ENCODE data around the gene RPA3.
"Not testable (repeated sequence)": the region's sequence is repeated elsewhere in the genome, so short reads cannot be mapped to it uniquely, and the experiment has no call there.

Gene RPA3

DNA sequence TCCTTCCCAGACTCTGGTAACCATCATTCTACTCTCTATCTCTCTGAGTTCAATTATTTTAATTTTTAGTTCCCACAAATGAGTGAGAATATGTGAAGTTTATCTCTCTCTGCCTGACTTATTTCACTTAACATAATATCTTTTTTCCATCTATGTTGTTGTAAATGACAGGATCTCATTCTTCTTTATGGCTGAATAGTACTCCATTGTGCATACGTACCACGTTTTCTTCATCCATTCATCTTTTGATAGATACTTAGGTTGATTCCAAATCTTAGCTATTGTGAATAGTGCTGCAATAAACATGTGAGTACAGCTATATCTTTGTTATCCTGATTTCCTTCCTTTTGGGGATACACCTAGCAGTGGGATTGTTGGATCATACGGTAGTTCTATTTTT lies 23.9 kb downstream of the RPA3 start:
- no peak overlapping the region for H3K4me3 ChIP-seq (ENCODE audit: low read length)
- no peak for TF ChIP-seq ZNF274 (IDR thresholded peaks at IDR 0.05; ENCODE audit: low read depth, low read length)

DNA sequence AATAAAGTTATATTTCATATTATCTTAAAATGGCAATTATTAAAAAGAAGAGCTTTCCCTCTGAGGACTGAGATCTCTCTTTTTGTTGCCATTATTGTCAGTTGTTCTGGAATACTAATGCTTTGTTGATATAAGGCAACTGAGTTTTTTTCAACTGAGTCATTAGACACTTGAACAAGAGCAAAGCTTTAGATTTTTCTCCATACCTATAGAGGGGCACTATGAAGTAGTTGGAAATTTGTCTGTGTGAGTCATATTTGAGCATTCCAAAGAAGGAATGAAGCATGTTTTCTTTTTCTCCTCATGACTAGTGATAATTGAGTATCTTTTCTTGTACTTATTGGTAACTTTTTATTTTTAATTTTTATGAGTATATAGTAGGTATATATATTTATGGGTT lies 24.5 kb downstream of the RPA3 start:
- H3K4me3 ChIP-seq (ENCODE audit: low read length) = no peak overlapping the region
- TF ChIP-seq ZNF274 (IDR thresholded peaks at IDR 0.05; ENCODE audit: low read depth, low read length) = no peak

DNA sequence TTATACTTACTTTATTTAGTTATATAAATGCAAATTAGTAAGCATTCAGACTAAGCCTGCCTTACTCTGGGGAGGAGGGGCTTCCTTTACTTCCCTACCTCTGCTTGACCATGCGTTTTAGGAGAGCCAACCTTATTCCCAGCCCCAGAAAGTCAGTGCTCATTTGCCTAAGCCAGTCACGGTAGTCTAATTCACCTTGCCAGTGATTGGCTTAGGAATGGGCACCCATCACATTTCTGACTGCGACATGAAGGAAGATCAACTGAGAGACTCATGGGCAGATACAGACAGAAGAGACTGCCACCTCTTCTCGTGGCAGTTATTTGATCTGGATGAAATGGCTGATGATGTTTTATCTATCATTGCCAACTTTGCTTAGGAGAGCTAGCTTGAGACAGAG lies 29.5 kb downstream of the RPA3 start:
- no peak for TF ChIP-seq ZNF274 (IDR thresholded peaks at IDR 0.05; ENCODE audit: low read depth, low read length)
- no peak overlapping the region for H3K4me3 ChIP-seq (ENCODE audit: low read length)

DNA sequence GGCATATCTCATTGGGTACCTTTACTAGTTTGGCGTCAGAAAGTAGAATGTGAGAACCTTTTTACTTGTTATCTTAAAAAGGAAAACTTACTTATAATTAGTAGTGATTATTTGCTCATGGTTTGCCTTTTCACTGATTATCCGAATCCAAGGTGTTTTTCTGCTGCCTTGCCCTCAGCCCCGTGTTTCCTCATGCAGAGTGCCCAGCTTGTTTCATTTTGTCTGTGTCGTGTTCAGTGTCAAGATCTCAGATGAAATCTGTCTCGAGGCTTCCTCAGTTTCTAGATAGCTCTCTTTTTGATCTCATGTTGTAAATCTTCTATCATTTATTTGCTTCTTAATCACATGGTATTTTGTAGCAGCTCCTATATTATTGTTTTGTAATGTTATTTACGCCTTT lies 30.1 kb downstream of the RPA3 start:
- no peak for TF ChIP-seq ZNF274 (IDR thresholded peaks at IDR 0.05; ENCODE audit: low read depth, low read length)
- no peak overlapping the region for H3K4me3 ChIP-seq (ENCODE audit: low read length)

DNA sequence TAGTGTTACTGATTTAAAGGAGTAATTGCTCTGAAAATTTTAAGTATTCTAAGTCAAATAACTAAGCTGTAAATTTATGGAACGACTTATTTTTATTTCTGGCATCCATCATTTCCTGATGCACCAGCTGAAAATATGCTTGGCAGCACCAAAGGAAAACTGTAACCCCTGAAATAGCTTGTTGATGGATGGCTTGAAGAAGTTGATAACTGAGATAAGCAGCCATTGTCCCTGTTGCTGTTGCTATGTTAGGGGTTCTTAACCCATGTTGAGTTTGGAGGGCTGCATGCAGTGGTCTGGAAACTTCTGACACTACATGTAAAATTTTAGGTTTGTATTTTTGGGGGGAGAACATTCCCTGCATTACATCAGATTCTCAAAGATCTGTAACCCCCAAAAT lies 30.6 kb downstream of the RPA3 start:
- TF ChIP-seq ZNF274 (IDR thresholded peaks at IDR 0.05; ENCODE audit: low read depth, low read length) = no peak
- no peak overlapping the region for H3K4me3 ChIP-seq (ENCODE audit: low read length)

DNA sequence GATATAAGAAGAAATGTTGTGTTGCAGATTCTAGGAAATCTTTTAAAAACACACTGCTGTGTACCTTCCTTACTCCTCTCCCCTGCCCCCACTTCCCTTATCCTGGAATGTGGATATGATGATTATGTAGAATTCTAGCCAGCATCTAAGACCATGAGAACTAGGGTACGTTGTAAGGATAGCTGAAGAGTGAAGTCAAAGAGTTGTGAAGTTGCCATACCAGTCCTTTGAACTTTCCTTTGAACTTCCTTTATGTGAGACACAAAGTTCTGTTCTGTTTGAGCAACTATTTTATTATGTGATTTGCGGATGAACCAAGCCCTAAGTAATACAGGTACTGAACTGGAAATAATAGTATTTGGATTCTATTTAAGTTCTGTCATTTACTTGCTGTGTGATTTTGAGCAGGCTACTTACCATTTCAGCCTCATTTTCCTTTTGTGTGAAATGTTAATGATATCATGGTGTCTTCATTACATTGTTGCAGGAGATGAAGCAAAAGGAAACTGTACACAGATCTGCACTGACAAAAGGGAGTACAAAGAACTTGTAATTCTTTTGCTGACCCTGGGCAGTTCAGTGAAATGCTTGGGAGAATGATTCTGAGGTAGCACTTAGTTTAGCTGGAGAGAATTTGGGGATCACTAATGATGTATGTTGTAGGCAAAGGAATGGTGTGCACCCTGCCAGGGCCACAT lies 31.4 kb downstream of the RPA3 start:
- H3K4me3 ChIP-seq (ENCODE audit: low read length) = no peak overlapping the region
- TF ChIP-seq ZNF274 (IDR thresholded peaks at IDR 0.05; ENCODE audit: low read depth, low read length) = no peak

DNA sequence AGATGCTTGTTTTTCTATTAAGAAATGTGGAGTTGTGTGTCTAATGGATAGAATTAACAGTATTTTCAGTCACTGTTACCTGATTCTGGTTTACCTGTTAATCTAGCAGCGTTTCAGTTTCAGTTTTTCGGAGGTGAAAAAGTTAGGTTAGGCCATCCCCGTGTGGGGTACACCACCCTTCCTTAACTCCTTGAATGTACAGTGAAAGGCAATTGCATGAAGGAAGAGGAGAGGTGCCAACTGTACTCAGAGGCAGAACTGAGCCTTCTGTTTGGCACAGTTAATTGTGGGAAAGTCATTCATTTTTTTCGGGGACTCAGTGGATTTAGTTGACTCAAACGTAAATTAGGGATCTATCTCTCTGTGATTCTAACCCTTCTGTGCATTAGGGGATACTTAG lies 35.5 kb downstream of the RPA3 start:
- no peak overlapping the region for H3K4me3 ChIP-seq (ENCODE audit: low read length)
- no peak for TF ChIP-seq ZNF274 (IDR thresholded peaks at IDR 0.05; ENCODE audit: low read depth, low read length)

DNA sequence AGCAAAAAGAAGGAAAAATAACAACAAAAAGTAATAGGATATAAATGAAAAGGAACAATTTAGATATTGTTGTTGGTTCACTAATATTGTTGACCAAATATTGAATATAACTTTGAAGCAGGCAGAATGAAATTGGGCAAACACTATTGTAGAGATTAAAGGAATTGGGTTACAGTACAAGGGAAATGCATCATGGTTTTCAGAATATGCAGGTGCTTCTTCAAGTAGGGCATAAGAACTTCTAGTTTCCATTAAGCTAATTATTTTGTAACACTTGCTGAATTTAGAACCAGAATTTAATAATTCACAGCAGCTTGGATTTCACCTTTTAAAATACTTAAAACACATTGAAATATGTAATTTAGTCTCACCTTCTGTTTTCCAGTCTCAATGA lies 36.5 kb downstream of the RPA3 start:
- no peak for TF ChIP-seq ZNF274 (IDR thresholded peaks at IDR 0.05; ENCODE audit: low read depth, low read length)
- H3K4me3 ChIP-seq (ENCODE audit: low read length) = no peak overlapping the region

DNA sequence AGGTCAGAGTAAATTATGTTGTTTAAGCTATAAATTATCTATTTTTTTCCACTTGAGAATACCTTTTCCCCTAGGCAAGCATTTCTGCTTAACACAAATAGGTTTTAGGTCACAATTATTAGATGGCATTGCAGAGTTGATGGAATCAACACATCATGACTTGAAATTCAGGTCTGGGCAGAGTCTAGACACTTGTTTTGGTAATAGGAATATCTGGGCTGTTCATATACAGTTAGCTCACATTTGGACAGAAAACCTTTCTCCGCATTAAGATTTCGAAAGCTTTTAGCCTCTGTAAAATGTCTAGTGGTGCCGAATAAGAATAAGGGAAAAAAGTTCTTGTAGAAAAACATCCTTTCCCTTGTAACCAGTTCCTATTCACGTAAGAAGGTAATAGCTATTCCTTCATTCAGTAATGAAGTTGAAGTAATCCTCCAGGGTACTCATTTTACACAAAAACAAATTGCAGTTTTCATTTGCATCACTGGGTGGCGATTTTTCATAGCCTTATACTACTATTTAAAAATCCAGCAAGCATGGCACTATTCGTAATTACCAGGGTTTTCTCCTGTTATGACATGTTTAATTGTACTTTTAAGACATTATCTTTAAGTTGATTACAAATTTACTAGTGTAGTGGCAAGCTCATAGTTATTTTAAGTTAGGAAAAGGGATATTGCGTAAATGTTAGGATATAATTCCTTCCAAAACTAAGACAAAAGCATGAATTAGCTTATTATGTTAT lies 37.0 kb downstream of the RPA3 start:
- H3K4me3 ChIP-seq (ENCODE audit: low read length) = no peak overlapping the region
- TF ChIP-seq ZNF274 (IDR thresholded peaks at IDR 0.05; ENCODE audit: low read depth, low read length) = no peak

DNA sequence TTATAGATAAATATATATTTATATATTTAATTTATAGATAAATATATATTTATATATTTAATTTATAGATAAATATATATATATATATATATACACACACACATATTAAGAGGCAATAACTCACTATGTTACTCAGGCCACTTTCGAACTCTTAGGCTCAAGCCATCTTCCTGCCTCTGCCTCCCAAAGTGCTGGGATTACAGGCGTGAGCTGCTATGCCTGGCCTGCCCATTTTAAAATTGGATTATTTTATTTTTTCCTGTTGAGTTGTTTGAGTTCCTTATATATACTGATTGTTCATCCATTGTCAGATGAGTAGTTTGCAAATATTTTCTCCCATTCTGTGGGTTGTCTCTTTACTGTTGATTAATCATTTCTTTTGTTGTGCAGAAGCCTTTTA lies 38.8 kb downstream of the RPA3 start:
- H3K4me3 ChIP-seq (ENCODE audit: low read length) = not testable (repeated sequence)

DNA sequence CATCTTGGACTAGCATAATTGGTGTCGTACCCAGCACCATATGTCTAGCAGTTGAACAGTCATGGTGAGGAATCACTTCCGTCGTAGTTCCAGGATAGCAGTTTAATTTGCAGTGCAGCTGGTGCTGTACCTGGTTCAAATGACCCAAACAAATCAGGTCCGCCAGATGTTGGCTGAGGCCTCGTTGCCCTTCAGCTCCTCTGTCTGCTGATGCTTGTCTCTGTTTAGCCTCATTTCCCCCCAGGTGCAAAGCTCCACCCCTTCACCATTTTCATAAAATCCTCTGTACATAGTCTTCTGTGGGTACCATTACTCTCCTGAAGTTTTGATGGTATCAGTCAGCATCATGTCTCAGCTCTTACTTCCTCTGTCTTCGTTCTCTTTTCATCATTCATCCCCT lies 42.7 kb downstream of the RPA3 start:
- no peak overlapping the region for H3K4me3 ChIP-seq (ENCODE audit: low read length)
- no peak for TF ChIP-seq ZNF274 (IDR thresholded peaks at IDR 0.05; ENCODE audit: low read depth, low read length)

DNA sequence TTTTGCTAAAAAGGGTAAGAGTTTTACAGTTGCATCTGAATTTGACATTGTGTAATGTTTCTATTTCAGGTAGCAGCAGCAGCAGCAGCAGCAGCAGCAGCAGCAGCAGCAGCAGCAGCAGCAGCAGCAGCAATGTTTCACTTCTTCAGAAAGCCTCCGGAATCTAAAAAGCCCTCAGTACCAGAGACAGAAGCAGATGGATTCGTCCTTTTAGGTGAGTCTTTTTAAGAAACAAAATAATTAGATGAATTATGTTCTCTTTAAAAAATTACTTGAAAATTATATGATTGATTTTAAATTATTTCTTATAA lies 45.2 kb downstream of the RPA3 start:
- TF ChIP-seq ZNF274 (IDR thresholded peaks at IDR 0.05; ENCODE audit: low read depth, low read length) = no peak
- H3K4me3 ChIP-seq (ENCODE audit: low read length) = no peak overlapping the region

DNA sequence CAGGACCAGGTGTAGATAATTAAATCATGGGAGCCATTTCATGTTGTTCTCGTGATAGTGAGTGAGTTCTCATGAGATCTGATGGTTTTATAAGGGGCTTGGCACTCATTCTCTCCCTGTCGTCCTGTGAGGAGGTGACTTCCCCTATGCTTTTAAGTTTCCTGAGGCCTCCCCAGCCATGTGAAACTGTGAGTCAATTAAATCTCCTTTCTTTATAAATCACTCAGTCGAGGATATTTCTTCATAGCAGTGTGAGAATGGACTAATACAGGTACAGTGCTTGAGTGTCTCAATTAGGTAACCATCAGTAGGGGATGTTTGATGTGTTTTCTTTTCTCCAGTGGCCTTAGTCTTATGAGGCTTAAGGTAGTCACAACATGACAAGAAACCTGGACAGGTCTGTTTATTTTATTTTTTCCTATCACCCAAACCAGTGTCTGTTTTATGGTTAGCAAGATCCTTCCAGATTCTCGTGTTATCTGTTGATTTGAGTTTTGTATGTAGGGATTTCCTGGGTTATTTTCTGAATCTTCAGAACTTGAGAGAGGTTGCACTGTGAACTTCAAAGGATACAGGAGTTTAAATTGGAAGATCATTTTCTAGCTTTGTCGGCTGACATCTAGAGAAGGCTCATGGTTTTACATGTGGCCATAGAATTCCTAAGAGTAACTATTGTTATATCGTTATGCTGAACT lies 45.7 kb downstream of the RPA3 start:
- no peak overlapping the region for H3K4me3 ChIP-seq (ENCODE audit: low read length)
- TF ChIP-seq ZNF274 (IDR thresholded peaks at IDR 0.05; ENCODE audit: low read depth, low read length) = no peak

DNA sequence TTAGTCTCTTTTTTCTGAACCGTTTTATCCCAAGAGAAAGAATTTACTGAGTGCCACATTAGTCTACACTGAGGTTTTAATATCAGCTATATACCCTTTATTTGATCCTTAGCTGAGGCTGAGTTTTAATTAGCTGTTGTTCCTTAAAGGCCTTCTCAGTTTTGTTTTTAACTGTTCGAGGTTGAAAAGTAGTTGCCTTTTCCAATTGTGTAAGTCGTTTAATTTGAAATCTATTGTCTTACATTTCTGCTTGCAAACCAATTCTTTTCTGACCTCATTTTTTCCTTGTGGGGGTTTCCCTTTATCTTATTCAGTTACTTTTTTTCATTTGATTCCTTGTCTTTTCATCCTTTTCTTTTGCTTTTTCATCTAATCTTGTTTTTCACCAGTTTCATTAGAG lies 47.0 kb downstream of the RPA3 start:
- no peak overlapping the region for H3K4me3 ChIP-seq (ENCODE audit: low read length)
- no peak for TF ChIP-seq ZNF274 (IDR thresholded peaks at IDR 0.05; ENCODE audit: low read depth, low read length)

DNA sequence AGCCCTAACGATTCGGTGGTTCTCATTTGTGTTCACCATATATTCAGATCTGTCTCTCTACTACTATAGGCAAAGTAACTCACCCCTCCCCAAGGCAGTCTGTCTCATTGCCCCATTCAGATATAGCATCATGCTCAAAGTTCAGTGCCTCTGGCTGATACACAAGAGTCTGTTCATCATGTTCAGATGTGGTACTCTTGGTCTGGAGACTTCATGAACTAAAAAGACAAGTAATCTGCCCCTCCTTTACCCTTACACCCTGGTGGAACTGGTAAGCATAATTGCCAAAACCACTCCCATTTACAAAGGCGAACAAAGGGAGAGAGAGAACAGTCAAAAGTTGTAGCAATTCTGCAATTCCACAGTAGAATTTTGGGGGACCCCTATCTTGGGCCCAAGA lies 47.9 kb downstream of the RPA3 start:
- TF ChIP-seq ZNF274 (IDR thresholded peaks at IDR 0.05; ENCODE audit: low read depth, low read length) = no peak

More for the DNA sequence above, 47.9 kb downstream of the RPA3 start:
- no peak overlapping the region for H3K4me3 ChIP-seq (ENCODE audit: low read length)

All from GM08714 (cell line).